Memory B cell (primary cell): ENCODE measurements around the gene FCN3.
"Not testable (repeated sequence)": the region's sequence is repeated elsewhere in the genome, so short reads cannot be mapped to it uniquely, and the experiment has no call there.

Experiments used
- ATAC-seq: fragments of 150-1000 bp; cut with Tn5 transposase; 2 replicates; pipeline ENCODE4 v1.10.0; 2021; ENCODE audit warnings: low read depth, mild to moderate bottlenecking, moderate library complexity
- DNase-seq, 2 donors: peaks; one replicate each; pipeline ENCODE4 v3.0.0; 2022; ENCODE audit warnings: low spot score in 2 of 2
- H3K27ac Mint-ChIP-seq: one replicate; pipeline ENCODE4 v1.8.0; 2022; ENCODE audit warnings: mild to moderate bottlenecking, moderate library complexity, mixed read lengths
- H3K27me3 Mint-ChIP-seq: one replicate; pipeline ENCODE4 v1.8.0; 2022; ENCODE audit warnings: mixed read lengths
- H3K36me3 Mint-ChIP-seq: one replicate; pipeline ENCODE4 v1.8.0; 2022; ENCODE audit warnings: mild to moderate bottlenecking, mixed read lengths
- H3K4me1 Mint-ChIP-seq: one replicate; pipeline ENCODE4 v1.8.0; 2022; ENCODE audit warnings: mixed read lengths
- H3K4me3 Mint-ChIP-seq: one replicate; pipeline ENCODE4 v1.8.0; 2022; ENCODE audit warnings: mild to moderate bottlenecking, moderate library complexity, mixed read lengths
- H3K9me3 Mint-ChIP-seq: one replicate; pipeline ENCODE4 v1.8.0; 2022; ENCODE audit warnings: mixed read lengths

The FCN3 gene

GRCh38 chr1:27394925-27395324 lies 20.3 kb upstream of the FCN3 start:
- no peak overlapping the region for H3K4me3 Mint-ChIP-seq
- ATAC-seq (no peak), DNase-seq (no peak)
- H3K36me3 Mint-ChIP-seq = no peaks in the 10 kb centered on the region
- no peaks in the 10 kb centered on the region for H3K27me3 Mint-ChIP-seq
- H3K27ac Mint-ChIP-seq = peak overlapping the region; percentile 4
- H3K4me1 Mint-ChIP-seq = peaks cover 10% of the 10 kb centered on the region
- no peaks in the 10 kb centered on the region for H3K9me3 Mint-ChIP-seq

GRCh38 chr1:27394282-27394658 lies 19.6 kb upstream of the FCN3 start:
- no peaks in the 10 kb centered on the region for H3K27me3 Mint-ChIP-seq
- H3K4me3 Mint-ChIP-seq = peak overlapping the region; percentile 35
- DNase-seq (no peak), ATAC-seq (no peak)
- H3K36me3 Mint-ChIP-seq = no peaks in the 10 kb centered on the region
- H3K27ac Mint-ChIP-seq = peak overlapping the region; percentile 4
- H3K4me1 Mint-ChIP-seq = peaks cover 10% of the 10 kb centered on the region
- H3K9me3 Mint-ChIP-seq = no peaks in the 10 kb centered on the region

- no peaks in the 10 kb centered on the region for H3K9me3 Mint-ChIP-seq
- no peak for DNase-seq
- H3K27me3 Mint-ChIP-seq = no peaks in the 10 kb centered on the region
- ATAC-seq = no peak
- H3K4me3 Mint-ChIP-seq = no peak overlapping the region
- H3K4me1 Mint-ChIP-seq = peaks cover 10% of the 10 kb centered on the region
- H3K36me3 Mint-ChIP-seq = no peaks in the 10 kb centered on the region
- peak overlapping the region; percentile 4 for H3K27ac Mint-ChIP-seq
Measured at GRCh38 chr1:27393641-27394281, 19.1 kb upstream of the FCN3 start.

- Mint-ChIP-seq H3K36me3 (no peaks in the 10 kb centered on the region), H3K9me3 (no peaks in the 10 kb centered on the region), H3K4me3 (peak overlapping the region; percentile 57), H3K27me3 (no peaks in the 10 kb centered on the region), H3K27ac (no peak overlapping the region), H3K4me1 (peaks cover 13% of the 10 kb centered on the region)
- DNase-seq (no peak), ATAC-seq (no peak)
Measured at GRCh38 chr1:27392778-27393635, 18.4 kb upstream of the FCN3 start.

GRCh38 chr1:27392096-27392777 lies 17.6 kb upstream of the FCN3 start, which contains the start of gene GPR3:
Gene GPR3 (plus strand): TSS chr1:27392622. CDS start chr1:27393799, 1,177 bp downstream.
- Mint-ChIP-seq H3K36me3 (no peaks in the 10 kb centered on the region), H3K4me1 (peaks cover 13% of the 10 kb centered on the region), H3K4me3 (peak within 1 kb of the TSS; percentile 88), H3K27ac (peak within 1 kb of the TSS; percentile 92), H3K27me3 (no peaks in the 10 kb centered on the region), H3K9me3 (no peaks in the 10 kb centered on the region)
- DNase-seq = peak; percentile 86
- peak; percentile 89 for ATAC-seq

- Mint-ChIP-seq H3K4me1 (peaks cover 13% of the 10 kb centered on the region), H3K9me3 (no peaks in the 10 kb centered on the region), H3K36me3 (no peaks in the 10 kb centered on the region), H3K4me3 (peak overlapping the region; percentile 88), H3K27ac (peak overlapping the region; percentile 92), H3K27me3 (peaks cover 2% of the 10 kb centered on the region)
- ATAC-seq = no peak
- peak in 1 of 2 donors; percentile 33 for DNase-seq
Measured at GRCh38 chr1:27391511-27392095, 17.0 kb upstream of the FCN3 start.

GRCh38 chr1:27388337-27389005 lies 13.8 kb upstream of the FCN3 start:
- peaks cover 15% of the 10 kb centered on the region for H3K4me1 Mint-ChIP-seq
- no peak overlapping the region for H3K27ac Mint-ChIP-seq
- DNase-seq = peak; percentile 70 to 79
- no peak overlapping the region for H3K4me3 Mint-ChIP-seq
- H3K36me3 Mint-ChIP-seq = no peaks in the 10 kb centered on the region
- ATAC-seq = peak; percentile 14
- no peaks in the 10 kb centered on the region for H3K9me3 Mint-ChIP-seq
- H3K27me3 Mint-ChIP-seq = peaks cover 2% of the 10 kb centered on the region

- not testable (repeated sequence) for H3K4me3 Mint-ChIP-seq, H3K27ac Mint-ChIP-seq, ATAC-seq, DNase-seq, H3K27me3 Mint-ChIP-seq, H3K36me3 Mint-ChIP-seq, H3K9me3 Mint-ChIP-seq
- H3K4me1 Mint-ChIP-seq = peaks cover 11% of the 10 kb centered on the region
Measured at GRCh38 chr1:27384797-27385196, 10.2 kb upstream of the FCN3 start.

- Mint-ChIP-seq H3K4me3 (no peak overlapping the region), H3K9me3 (no peaks in the 10 kb centered on the region), H3K27ac (no peak overlapping the region), H3K4me1 (peaks cover 10% of the 10 kb centered on the region), H3K27me3 (peaks cover 2% of the 10 kb centered on the region), H3K36me3 (no peaks in the 10 kb centered on the region)
- DNase-seq (no peak), ATAC-seq (no peak)
Measured at GRCh38 chr1:27383661-27384060, 9.0 kb upstream of the FCN3 start.

- H3K27ac Mint-ChIP-seq = peak within 1 kb of the TSS; percentile 1
Measured at GRCh38 chr1:27383039-27383605, 8.5 kb upstream of the FCN3 start, which contains the start of gene CD164L2. Gene CD164L2 (minus strand): TSS chr1:27383333. CDS start chr1:27383239, 94 bp downstream.

GRCh38 chr1:27381969-27382762 lies 7.5 kb upstream of the FCN3 start:
- H3K27ac Mint-ChIP-seq = peak overlapping the region; percentile 1
- no peaks in the 10 kb centered on the region for H3K36me3 Mint-ChIP-seq
- ATAC-seq (peak; percentile 93), DNase-seq (no peak)
- H3K27me3 Mint-ChIP-seq = peaks cover 2% of the 10 kb centered on the region
- no peaks in the 10 kb centered on the region for H3K9me3 Mint-ChIP-seq
- H3K4me1 Mint-ChIP-seq = peaks cover 8% of the 10 kb centered on the region
- H3K4me3 Mint-ChIP-seq = no peak overlapping the region

More at GRCh38 chr1:27383039-27383605, 8.5 kb upstream of the FCN3 start, which contains the start of gene CD164L2:
- Mint-ChIP-seq H3K9me3 (no peaks in the 10 kb centered on the region), H3K4me3 (no peak within 1 kb of the TSS), H3K4me1 (peaks cover 8% of the 10 kb centered on the region), H3K27me3 (peaks cover 2% of the 10 kb centered on the region), H3K36me3 (no peaks in the 10 kb centered on the region)
- ATAC-seq (peak; percentile 54), DNase-seq (peak in 1 of 2 donors; percentile 45)
